LNCAP (cell line): ENCODE measurements around the gene MED25.

Experiments used
- CTCF ChIP-seq: fragments of 450-650 bp; IDR thresholded peaks from 2 replicates; pipeline ENCODE4 v1.5.1; 2017; ENCODE audit warnings: mild to moderate bottlenecking

MED25 gene

DNA sequence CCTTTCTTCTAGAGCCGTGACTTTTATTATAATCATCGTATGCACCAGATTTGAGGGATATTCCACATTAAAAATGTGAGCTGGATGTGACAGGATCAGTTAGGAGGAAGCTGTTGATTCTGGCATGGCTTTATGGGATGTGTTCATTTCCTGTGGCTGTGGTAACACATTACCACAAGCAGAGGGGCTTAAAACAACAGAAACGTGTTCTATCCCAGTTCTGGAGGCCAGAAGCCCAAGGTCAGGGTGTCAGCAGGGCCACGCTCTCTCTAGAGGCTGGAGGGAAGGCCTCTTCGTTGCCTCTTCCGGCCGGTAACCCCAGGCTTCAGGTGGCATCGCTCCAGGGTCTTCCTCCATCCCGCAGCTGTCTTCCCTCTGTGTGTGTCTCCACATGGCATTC lies 14.5 kb downstream of the MED25 start:
- TF ChIP-seq CTCF = no peak

- no peak for TF ChIP-seq CTCF
Observed at GRCh38 chr19:49833599-49833998, 15.5 kb downstream of the MED25 start.

DNA sequence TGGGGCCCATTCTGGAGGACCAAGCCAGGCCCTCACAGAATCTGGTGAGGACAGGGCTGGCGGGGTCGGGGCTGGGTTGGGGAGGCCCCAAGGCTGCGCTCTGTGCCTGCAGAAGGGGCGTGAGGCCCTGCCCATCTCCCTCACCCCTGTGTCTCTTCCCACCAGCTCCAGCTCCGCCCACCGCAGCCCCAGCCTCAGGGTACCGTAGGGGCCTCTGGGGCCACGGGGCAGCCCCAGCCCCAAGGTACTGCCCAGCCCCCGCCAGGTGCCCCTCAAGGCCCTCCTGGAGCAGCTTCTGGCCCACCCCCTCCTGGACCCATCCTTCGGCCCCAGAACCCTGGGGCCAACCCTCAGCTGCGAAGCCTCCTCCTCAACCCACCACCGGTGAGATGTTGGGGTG lies 17.5 kb downstream of the MED25 start:
- no peak for TF ChIP-seq CTCF

DNA sequence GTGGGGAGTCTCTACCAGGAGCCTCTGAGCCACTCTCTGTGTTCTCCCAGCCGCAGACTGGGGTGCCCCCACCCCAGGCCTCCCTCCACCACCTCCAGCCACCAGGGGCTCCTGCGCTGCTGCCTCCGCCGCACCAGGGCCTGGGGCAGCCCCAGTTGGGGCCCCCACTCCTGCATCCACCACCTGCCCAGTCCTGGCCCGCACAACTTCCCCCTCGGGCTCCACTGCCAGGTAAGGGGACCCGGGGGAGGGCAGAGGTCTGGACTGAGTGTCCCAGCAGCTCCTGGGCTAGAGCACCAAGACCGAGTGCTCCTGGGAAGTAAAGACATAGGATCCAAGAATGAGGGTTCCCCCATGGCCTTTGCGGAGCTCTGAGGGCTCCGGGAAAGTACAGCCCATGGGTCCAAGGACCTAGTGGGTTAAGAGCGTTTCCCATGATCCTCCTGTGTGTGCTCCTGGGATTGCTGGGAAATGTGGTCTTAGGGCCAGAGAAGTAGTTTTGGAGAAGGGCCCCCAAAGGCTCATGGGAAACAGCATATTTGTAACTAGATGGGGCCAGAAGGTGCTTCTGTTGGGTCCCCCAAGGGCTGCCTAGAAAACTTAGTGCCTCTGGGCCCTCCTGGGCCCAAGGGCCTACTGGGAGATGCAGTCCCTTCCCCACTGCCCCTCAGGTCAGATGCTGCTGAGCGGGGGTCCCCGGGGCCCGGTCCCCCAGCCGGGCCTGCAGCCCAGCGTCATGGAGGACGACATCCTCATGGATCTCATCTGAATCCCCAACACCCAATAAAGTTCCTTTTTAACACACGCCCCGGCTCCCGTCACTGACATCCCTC lies 18.3 kb downstream of the MED25 start:
- no peak for TF ChIP-seq CTCF

- no peak for TF ChIP-seq CTCF
Observed at GRCh38 chr19:49837009-49837310, 18.9 kb downstream of the MED25 start.

GRCh38 chr19:49837425-49837824 lies 19.3 kb downstream of the MED25 start:
- TF ChIP-seq CTCF = no peak

- TF ChIP-seq CTCF = no peak
Observed at GRCh38 chr19:49838885-49839588, 20.9 kb downstream of the MED25 start.
